C4-2B (cell line): Measurements from ENCODE around the gene LSM4.

ENCODE experiments used
- H3K27ac ChIP-seq: fragments of 450-650 bp; 2 replicates; pipeline ENCODE4 v1.5.1; 2017
- CTCF ChIP-seq: fragments of 450-650 bp; conservative IDR thresholded peaks from 2 replicates; pipeline ENCODE4 v1.5.1; 2017; ENCODE audit warnings: mild to moderate bottlenecking
- ZFX ChIP-seq: fragments of 450-650 bp; IDR thresholded peaks from 2 replicates; pipeline ENCODE4 v1.6.1; 2017

Gene LSM4

GRCh38 chr19:18278521-18279265 is 44.2 kb downstream of the LSM4 start:
- peak overlapping the region; percentile 96 for H3K27ac ChIP-seq
- TF ChIP-seq ZFX, result no peak
- TF ChIP-seq CTCF, result no peak

DNA sequence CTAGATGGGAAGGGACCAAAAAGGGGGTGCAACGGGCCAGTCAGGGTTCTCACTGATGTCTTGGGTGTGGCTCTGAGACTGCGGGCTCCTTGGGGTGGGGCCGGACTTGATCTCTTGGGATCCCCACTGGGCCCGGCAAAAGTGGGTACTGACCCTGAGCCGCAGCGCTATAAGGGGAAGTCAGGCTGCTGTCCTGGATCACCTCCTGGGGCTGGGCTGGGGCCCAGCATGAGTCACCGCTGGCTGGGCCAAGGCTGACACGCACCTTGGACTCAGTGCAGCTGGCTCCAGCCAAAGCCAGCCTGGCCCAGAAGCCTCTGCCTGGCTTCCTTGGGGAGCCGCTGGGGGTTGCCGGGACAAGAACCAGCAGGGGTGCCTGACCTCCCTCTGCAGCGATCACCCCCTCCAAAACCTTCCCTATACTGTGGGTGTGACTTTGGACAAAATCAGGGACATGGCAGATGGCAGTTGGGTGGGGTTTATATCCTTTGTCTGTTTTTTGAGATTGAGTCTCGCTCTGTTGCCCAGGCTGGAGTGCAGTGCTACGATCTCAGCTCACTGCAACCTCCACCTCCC is 48.0 kb downstream of the LSM4 start:
- TF ChIP-seq CTCF (no peak), ZFX (no peak)
- peak overlapping the region; percentile 54 for H3K27ac ChIP-seq

- no peak for TF ChIP-seq CTCF
- TF ChIP-seq ZFX, result no peak
- H3K27ac ChIP-seq, result peak within 1 kb of the TSS; percentile 54
These were observed 48.6 kb downstream of the LSM4 start, which contains the start of gene IQCN for GRCh38 chr19:18274219-18274780. TSS of gene IQCN (minus strand) at chr19:18274452. CDS start at chr19:18269478, 4,974 bp downstream.

GRCh38 chr19:18273561-18274218 is 49.2 kb downstream of the LSM4 start:
- H3K27ac ChIP-seq, result no peak overlapping the region
- TF ChIP-seq CTCF (no peak), ZFX (no peak)

DNA sequence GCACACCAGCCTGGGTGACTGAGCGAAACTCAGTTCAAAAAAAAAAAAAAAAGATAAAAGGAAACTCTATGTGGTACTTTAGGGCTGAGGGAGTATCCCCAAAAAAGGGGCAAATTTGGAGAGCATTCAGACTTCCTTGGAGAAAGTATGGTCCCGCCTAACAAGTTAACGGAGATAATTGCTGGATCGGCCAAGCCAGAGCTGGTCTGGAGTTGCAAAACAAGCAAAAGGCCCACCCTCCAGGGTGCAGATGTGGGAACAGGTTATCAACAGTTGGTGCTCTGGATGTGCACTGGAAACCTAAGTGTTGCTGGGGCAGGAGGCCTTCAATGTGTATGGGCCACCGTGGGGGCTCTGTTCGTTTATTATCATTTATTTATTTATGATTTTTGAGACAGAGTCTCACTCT is 51.4 kb downstream of the LSM4 start:
- no peak overlapping the region for H3K27ac ChIP-seq
- TF ChIP-seq CTCF, result no peak
- no peak for TF ChIP-seq ZFX

DNA sequence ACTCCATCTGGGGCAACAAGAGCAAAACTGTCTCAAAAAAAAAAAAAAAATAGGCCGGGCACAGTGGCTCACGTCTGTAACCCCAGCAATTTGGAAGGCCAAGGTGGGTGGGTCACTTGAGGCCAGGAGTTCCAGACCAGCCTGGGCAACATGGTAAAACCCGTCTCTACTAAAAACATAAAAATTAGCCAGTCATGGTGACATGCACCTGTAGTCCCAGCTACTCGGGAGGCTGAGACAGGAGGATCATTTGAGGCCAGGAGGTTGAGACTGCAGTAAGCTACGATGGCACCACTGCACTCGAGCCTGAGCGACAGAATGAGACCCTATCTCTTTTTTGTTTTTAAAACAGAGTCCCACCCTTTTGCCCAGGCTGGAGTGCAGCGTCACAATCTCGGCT is 52.5 kb downstream of the LSM4 start:
- TF ChIP-seq CTCF, result no peak
- TF ChIP-seq ZFX, result no peak
- no peak overlapping the region for H3K27ac ChIP-seq
